ENCODE results near the gene CEP78.
A peak's percentile ranks its signal among the peaks of the same experiment; 100 is the strongest.
"Not testable (repeated sequence)": the region's sequence is repeated elsewhere in the genome, so short reads cannot be mapped to it uniquely, and the experiment has no call there.

CEP78 gene

DNA sequence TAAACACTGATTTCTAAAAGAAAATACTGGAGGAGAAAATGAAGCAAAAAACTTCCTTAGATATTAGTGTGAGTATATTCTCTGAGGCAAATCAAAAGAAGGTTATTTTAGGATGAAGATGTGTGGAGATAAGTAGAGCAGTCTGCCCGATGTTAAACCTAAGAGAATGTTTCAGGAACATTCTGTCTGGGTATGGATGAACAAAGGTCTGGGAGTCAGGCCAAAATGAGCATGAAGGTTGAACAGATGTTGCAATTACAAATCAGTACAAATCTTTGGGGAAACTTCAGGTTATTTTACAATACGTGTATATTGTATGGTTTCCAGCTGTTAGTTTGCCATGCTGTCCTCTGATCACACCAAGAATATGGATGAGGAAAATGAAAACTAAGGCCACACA is 14.4 kb upstream of the CEP78 start:
- H3K4me3 ChIP-seq (ENCODE audit: low read length): no peak overlapping the region
- no CpG with 5 or more reads among the region's 2 CpGs for WGBS (ENCODE audit: extremely low coverage, insufficient coverage, low lambda C conversion rate)
- no peaks in the 10 kb centered on the region for H3K27me3 ChIP-seq (ENCODE audit: insufficient read depth, low read length, poor library complexity)
- no peak overlapping the region for H2AK5ac ChIP-seq (ENCODE audit: low read length)
- H3K4me2 ChIP-seq (ENCODE audit: low read length): no peak overlapping the region
- no peaks in the 10 kb centered on the region for H3K36me3 ChIP-seq (ENCODE audit: control insufficient read depth, insufficient read depth, low read length)
- H2BK15ac ChIP-seq (replicated peaks; ENCODE audit: low read depth): no peak overlapping the region
- no peaks in the 10 kb centered on the region for H3K4me1 ChIP-seq (ENCODE audit: control insufficient read depth, low read depth, low read length)
- no peak overlapping the region for H4K8ac ChIP-seq (ENCODE audit: low read depth, low read length)
- no peaks in the 10 kb centered on the region for H3K79me2 ChIP-seq (ENCODE audit: control insufficient read depth, insufficient read depth, low read length)
- no peak overlapping the region for H3K4ac ChIP-seq (ENCODE audit: low read depth, low read length)
- no peak overlapping the region for H2BK5ac ChIP-seq (ENCODE audit: low read length)
- no peak overlapping the region for H4K5ac ChIP-seq (ENCODE audit: low read length)
- no peak overlapping the region for H2BK120ac ChIP-seq (ENCODE audit: low read depth, low read length)
- no peak overlapping the region for H3K9ac ChIP-seq (ENCODE audit: low read length)
- no peak overlapping the region for H3K56ac ChIP-seq (ENCODE audit: low read length)
- DNase-seq: no peak
- H3K27ac ChIP-seq (ENCODE audit: low read depth, low read length): no peak overlapping the region
- H3K18ac ChIP-seq (ENCODE audit: low read length): no peak overlapping the region
- no peak overlapping the region for H3K23ac ChIP-seq (ENCODE audit: low read length)
- H3K79me1 ChIP-seq (ENCODE audit: low read length): no peaks in the 10 kb centered on the region

DNA sequence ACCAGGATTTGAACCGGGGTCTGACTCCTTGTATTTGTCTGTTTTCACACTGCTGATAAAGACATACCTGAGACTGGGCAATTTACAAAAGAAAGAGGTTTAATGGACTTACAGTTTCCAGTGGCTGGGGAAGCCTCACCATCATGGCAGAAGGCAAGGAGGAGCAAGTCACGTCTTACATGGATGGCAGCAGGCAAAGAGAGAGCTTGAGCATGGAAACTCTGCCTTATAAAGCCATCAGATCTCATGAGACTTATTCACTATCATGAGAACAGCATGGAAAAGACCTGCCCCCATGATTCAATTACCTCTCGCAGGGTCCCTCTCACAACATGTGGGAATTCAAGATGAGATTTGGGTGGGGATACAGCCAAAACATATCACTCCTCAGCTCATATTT is 14.0 kb upstream of the CEP78 start:
- not testable (repeated sequence) for H2AK5ac ChIP-seq (ENCODE audit: low read length)
- WGBS (ENCODE audit: extremely low coverage, insufficient coverage, low lambda C conversion rate): no CpG with 5 or more reads among the region's 3 CpGs

DNA sequence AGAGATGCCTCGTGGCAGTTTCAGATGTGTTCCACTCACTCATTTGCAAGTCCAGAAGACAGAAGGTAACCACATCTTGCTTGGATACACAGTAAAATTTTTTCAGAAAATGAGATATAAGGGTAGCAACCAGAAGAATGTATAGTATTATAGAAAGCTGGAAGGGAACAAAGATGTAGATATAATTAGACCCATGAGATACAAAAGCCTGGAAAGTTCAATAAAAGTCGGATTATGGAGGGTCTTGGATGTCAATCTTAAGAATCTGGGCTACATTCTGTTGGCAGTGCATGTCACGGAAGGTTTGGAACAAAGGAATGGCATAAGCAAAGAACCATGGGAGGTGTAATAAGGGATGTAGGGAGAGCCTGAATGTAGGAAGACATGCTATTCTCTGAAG is 5.1 kb upstream of the CEP78 start:
- no peak overlapping the region for H3K18ac ChIP-seq (ENCODE audit: low read length)
- no peak overlapping the region for H4K5ac ChIP-seq (ENCODE audit: low read length)
- no peaks in the 10 kb centered on the region for H3K79me1 ChIP-seq (ENCODE audit: low read length)
- H3K4me2 ChIP-seq (ENCODE audit: low read length): no peak overlapping the region
- no peak overlapping the region for H3K4ac ChIP-seq (ENCODE audit: low read depth, low read length)
- no CpG with 5 or more reads among the region's 3 CpGs for WGBS (ENCODE audit: extremely low coverage, insufficient coverage, low lambda C conversion rate)
- H2BK5ac ChIP-seq (ENCODE audit: low read length): no peak overlapping the region
- H2AK5ac ChIP-seq (ENCODE audit: low read length): no peak overlapping the region
- H3K56ac ChIP-seq (ENCODE audit: low read length): no peak overlapping the region
- no peaks in the 10 kb centered on the region for H3K36me3 ChIP-seq (ENCODE audit: control insufficient read depth, insufficient read depth, low read length)
- H2BK15ac ChIP-seq (replicated peaks; ENCODE audit: low read depth): no peak overlapping the region
- H3K9ac ChIP-seq (ENCODE audit: low read length): no peak overlapping the region
- no peaks in the 10 kb centered on the region for H3K27me3 ChIP-seq (ENCODE audit: insufficient read depth, low read length, poor library complexity)
- no peak overlapping the region for H3K4me3 ChIP-seq (ENCODE audit: low read length)
- no peak overlapping the region for H4K8ac ChIP-seq (ENCODE audit: low read depth, low read length)
- H3K79me2 ChIP-seq (ENCODE audit: control insufficient read depth, insufficient read depth, low read length): no peaks in the 10 kb centered on the region
- H2BK120ac ChIP-seq (ENCODE audit: low read depth, low read length): no peak overlapping the region
- no peak overlapping the region for H3K23ac ChIP-seq (ENCODE audit: low read length)
- no peak for DNase-seq
- H3K4me1 ChIP-seq (ENCODE audit: control insufficient read depth, low read depth, low read length): no peaks in the 10 kb centered on the region
- H3K27ac ChIP-seq (ENCODE audit: low read depth, low read length): no peak overlapping the region

More for the DNA sequence above, 14.0 kb upstream of the CEP78 start:
- not testable (repeated sequence) for H3K27me3 ChIP-seq (ENCODE audit: insufficient read depth, low read length, poor library complexity); H2BK15ac ChIP-seq (replicated peaks; ENCODE audit: low read depth); H4K8ac ChIP-seq (ENCODE audit: low read depth, low read length); H3K4me3 ChIP-seq (ENCODE audit: low read length); H3K9ac ChIP-seq (ENCODE audit: low read length); H3K56ac ChIP-seq (ENCODE audit: low read length); H3K36me3 ChIP-seq (ENCODE audit: control insufficient read depth, insufficient read depth, low read length); H3K23ac ChIP-seq (ENCODE audit: low read length); H3K27ac ChIP-seq (ENCODE audit: low read depth, low read length); DNase-seq; H2BK120ac ChIP-seq (ENCODE audit: low read depth, low read length); H3K79me2 ChIP-seq (ENCODE audit: control insufficient read depth, insufficient read depth, low read length); H2BK5ac ChIP-seq (ENCODE audit: low read length); H3K79me1 ChIP-seq (ENCODE audit: low read length); H3K4me2 ChIP-seq (ENCODE audit: low read length); H3K4ac ChIP-seq (ENCODE audit: low read depth, low read length); H4K5ac ChIP-seq (ENCODE audit: low read length); H3K4me1 ChIP-seq (ENCODE audit: control insufficient read depth, low read depth, low read length); H3K18ac ChIP-seq (ENCODE audit: low read length)

DNA sequence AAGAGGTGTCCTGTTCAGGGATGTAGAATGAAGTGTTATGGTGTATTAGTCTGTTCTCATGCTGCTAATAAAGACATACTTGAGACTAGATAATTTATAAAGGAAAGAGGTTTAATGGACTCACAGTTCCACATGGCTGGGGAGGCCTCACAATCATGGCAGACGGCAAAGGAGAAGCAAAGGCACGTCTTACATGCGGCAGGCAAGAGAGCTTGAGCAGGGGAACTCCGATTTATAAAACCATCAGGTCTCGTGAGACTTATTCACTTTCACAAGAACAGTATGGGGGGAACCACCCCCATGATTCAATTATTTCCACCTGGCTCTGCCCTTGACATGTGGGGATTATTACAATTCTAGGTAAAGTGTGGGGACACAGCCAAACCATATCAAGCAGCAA is 3.4 kb upstream of the CEP78 start:
- not testable (repeated sequence) for H3K4ac ChIP-seq (ENCODE audit: low read depth, low read length); H3K79me2 ChIP-seq (ENCODE audit: control insufficient read depth, insufficient read depth, low read length); H2AK5ac ChIP-seq (ENCODE audit: low read length); H3K27ac ChIP-seq (ENCODE audit: low read depth, low read length); H3K27me3 ChIP-seq (ENCODE audit: insufficient read depth, low read length, poor library complexity); H3K36me3 ChIP-seq (ENCODE audit: control insufficient read depth, insufficient read depth, low read length); H3K4me1 ChIP-seq (ENCODE audit: control insufficient read depth, low read depth, low read length); H2BK15ac ChIP-seq (replicated peaks; ENCODE audit: low read depth); H2BK120ac ChIP-seq (ENCODE audit: low read depth, low read length); H3K18ac ChIP-seq (ENCODE audit: low read length); DNase-seq; H3K4me2 ChIP-seq (ENCODE audit: low read length); H3K9ac ChIP-seq (ENCODE audit: low read length); H3K56ac ChIP-seq (ENCODE audit: low read length); H4K8ac ChIP-seq (ENCODE audit: low read depth, low read length); H2BK5ac ChIP-seq (ENCODE audit: low read length); H4K5ac ChIP-seq (ENCODE audit: low read length); H3K23ac ChIP-seq (ENCODE audit: low read length); H3K4me3 ChIP-seq (ENCODE audit: low read length); H3K79me1 ChIP-seq (ENCODE audit: low read length)
- WGBS (ENCODE audit: extremely low coverage, insufficient coverage, low lambda C conversion rate): no CpG with 5 or more reads among the region's 5 CpGs

DNA sequence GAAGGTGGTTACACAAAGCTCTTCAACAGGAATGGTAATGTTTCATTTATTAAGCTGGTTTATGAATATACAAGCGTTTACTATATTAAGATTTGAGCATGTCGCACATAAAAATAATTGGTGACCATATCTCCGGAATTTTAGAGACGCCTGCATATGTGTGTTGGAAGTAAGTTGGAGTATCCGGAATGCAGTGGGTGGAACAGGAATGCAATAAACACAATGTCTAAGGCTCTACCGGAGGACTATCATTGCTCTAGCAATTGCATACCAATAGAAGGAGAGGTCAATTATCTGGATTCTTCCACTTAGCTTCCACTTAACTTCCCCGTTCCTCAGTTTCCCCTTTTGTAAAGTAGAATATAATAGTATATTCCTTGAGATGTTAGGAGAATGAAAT is 1.1 kb upstream of the CEP78 start:
- Histone ChIP-seq H3K18ac (ENCODE audit: low read length) (no peak overlapping the region), H3K4ac (ENCODE audit: low read depth, low read length) (no peak overlapping the region), H4K5ac (ENCODE audit: low read length) (no peak overlapping the region), H2AK5ac (ENCODE audit: low read length) (no peak overlapping the region), H3K79me1 (ENCODE audit: low read length) (peaks cover 15% of the 10 kb centered on the region), H3K27ac (ENCODE audit: low read depth, low read length) (no peak overlapping the region), H3K4me1 (ENCODE audit: control insufficient read depth, low read depth, low read length) (no peaks in the 10 kb centered on the region), H3K79me2 (ENCODE audit: control insufficient read depth, insufficient read depth, low read length) (peaks cover 14% of the 10 kb centered on the region), H3K4me2 (ENCODE audit: low read length) (no peak overlapping the region), H3K27me3 (ENCODE audit: insufficient read depth, low read length, poor library complexity) (no peaks in the 10 kb centered on the region), H2BK15ac (replicated peaks; ENCODE audit: low read depth) (no peak overlapping the region), H2BK5ac (ENCODE audit: low read length) (no peak overlapping the region), H2BK120ac (ENCODE audit: low read depth, low read length) (no peak overlapping the region), H3K36me3 (ENCODE audit: control insufficient read depth, insufficient read depth, low read length) (no peaks in the 10 kb centered on the region), H3K56ac (ENCODE audit: low read length) (no peak overlapping the region), H3K9ac (ENCODE audit: low read length) (no peak overlapping the region), H3K23ac (ENCODE audit: low read length) (no peak overlapping the region), H3K4me3 (ENCODE audit: low read length) (no peak overlapping the region), H4K8ac (ENCODE audit: low read depth, low read length) (no peak overlapping the region)
- DNase-seq: no peak
- WGBS (ENCODE audit: extremely low coverage, insufficient coverage, low lambda C conversion rate): no CpG with 5 or more reads among the region's 7 CpGs

DNA sequence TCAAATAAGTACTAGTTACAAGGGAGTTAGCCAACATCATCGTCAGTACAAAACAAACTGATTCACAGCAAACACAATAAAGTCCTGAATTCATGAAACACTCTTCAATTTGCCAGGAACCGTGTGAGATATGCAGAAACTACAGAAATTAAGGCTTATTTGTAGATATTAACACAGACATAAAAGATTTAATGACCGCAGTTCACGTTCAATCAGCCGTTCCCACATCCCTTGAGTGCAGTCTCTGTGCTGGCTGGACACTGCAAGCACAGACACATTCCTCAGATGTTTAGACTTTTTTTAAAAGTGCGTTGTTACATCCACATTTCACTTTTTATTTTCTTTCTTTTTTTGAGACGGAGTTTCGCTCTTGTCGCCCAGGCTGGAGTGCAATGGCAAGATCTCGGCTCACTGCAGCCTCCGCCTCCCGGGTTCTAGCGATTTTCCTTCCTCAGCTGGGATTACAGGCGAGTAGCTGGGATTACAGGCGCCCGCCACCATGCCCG is 566 bp upstream of the CEP78 start:
- no peak overlapping the region for H4K8ac ChIP-seq (ENCODE audit: low read depth, low read length)
- H3K4me1 ChIP-seq (ENCODE audit: control insufficient read depth, low read depth, low read length): no peaks in the 10 kb centered on the region
- H3K27ac ChIP-seq (ENCODE audit: low read depth, low read length): no peak overlapping the region
- WGBS (ENCODE audit: extremely low coverage, insufficient coverage, low lambda C conversion rate): no CpG with 5 or more reads among the region's 17 CpGs
- no peaks in the 10 kb centered on the region for H3K36me3 ChIP-seq (ENCODE audit: control insufficient read depth, insufficient read depth, low read length)
- H3K23ac ChIP-seq (ENCODE audit: low read length): no peak overlapping the region
- no peak overlapping the region for H2BK15ac ChIP-seq (replicated peaks; ENCODE audit: low read depth)
- H3K79me2 ChIP-seq (ENCODE audit: control insufficient read depth, insufficient read depth, low read length): peaks cover 14% of the 10 kb centered on the region
- H3K27me3 ChIP-seq (ENCODE audit: insufficient read depth, low read length, poor library complexity): no peaks in the 10 kb centered on the region
- no peak overlapping the region for H2AK5ac ChIP-seq (ENCODE audit: low read length)
- peak overlapping the region; percentile 81 for H3K56ac ChIP-seq (ENCODE audit: low read length)
- peak overlapping the region; percentile 82 for H3K18ac ChIP-seq (ENCODE audit: low read length)
- H3K4ac ChIP-seq (ENCODE audit: low read depth, low read length): no peak overlapping the region
- peak overlapping the region; percentile 71 for H3K9ac ChIP-seq (ENCODE audit: low read length)
- H3K4me2 ChIP-seq (ENCODE audit: low read length): peak overlapping the region; percentile 47
- H3K4me3 ChIP-seq (ENCODE audit: low read length): peak overlapping the region; percentile 56
- peak overlapping the region; percentile 16 for H2BK120ac ChIP-seq (ENCODE audit: low read depth, low read length)
- no peak overlapping the region for H2BK5ac ChIP-seq (ENCODE audit: low read length)
- DNase-seq: no peak
- no peak overlapping the region for H4K5ac ChIP-seq (ENCODE audit: low read length)
- H3K79me1 ChIP-seq (ENCODE audit: low read length): peaks cover 15% of the 10 kb centered on the region
